ENCODE results near the gene UNC79.

Gene UNC79

DNA sequence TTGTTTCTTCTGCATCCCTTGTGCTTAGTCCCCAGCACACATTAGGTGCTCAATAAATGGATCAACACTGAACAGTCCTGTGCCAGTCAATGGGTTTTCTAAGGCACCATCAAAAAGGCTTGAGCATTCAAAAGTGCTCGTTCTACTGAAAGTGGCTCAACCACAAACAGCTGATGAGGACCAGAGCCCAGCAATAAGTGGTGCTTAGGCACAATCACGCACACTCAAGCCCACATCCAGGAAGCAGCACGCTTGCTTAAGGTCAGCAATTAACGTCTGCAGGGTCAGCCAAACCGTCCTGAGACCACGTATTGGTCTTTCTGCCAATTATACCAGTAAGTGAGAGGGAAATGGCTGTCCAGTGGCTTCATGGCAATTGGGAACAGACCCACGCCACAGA is 301.0 kb downstream of the UNC79 start:
- no peak for DNase-seq

DNA sequence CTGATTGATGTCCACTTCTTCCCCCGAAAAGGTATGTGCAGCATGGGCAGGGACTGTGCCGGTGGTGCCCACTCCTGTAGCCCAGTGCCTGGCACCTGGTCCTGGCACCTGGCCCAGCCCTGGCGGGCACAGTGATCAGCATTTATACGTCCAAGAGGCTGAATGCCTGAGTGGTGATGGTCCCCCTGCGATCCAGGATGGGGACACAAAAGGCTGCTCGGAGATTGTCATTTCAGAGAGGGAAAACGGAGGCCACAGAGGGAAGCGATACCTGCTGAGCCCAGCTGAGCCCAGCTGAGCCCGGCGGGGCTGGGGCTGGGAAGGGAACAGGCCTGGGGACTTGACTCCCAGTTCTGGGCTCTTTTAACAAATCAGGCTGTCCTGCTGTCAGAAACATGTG is 301.8 kb downstream of the UNC79 start:
- DNase-seq: no peak

- no peak for DNase-seq
Observed at GRCh38 chr14:93733231-93733630, 302.5 kb downstream of the UNC79 start.

DNA sequence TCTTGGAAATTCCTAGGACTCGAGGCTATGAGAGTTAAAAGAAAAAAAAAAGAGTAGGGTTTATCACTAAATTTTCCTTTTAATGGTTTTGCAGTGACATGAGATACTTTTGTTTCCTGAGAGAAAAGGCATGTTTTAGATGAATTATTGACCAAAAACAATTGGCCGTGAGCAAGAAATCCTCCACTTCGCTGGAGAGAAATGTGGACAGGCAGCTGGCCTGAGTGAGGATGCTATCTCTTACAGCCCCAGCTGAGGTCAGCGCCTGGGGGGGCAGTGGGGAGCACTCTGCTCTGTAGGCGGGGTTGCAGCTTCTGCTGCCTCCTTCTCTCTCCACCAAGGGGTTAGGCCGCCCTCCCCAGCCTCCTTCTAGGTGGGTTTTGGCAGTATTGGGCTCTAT is 302.9 kb downstream of the UNC79 start:
- DNase-seq: no peak

- DNase-seq: no peak
Observed at GRCh38 chr14:93734086-93734822, 303.5 kb downstream of the UNC79 start.

DNA sequence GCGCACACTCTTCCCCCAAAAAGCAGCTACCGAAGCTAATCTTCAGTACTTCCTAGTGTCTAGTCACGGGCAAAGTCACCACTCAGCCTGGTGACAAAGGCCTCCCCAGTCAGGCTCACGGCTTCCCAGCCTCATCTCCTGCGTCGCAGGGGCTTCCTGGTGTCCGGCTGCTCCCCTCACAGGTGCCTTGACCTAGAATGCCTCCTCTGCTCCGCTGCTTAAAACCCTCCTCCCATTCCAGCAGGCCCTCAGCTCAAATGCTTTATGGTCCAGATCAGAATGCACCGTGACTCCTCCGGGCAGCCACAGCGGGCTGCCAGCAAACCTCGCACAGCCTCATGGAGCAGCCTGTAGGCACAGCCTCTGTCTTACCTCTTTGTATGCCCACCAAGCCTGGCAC is 304.5 kb downstream of the UNC79 start:
- DNase-seq: no peak

- DNase-seq: no peak
Observed at GRCh38 chr14:93736378-93737014, 305.8 kb downstream of the UNC79 start.

DNA sequence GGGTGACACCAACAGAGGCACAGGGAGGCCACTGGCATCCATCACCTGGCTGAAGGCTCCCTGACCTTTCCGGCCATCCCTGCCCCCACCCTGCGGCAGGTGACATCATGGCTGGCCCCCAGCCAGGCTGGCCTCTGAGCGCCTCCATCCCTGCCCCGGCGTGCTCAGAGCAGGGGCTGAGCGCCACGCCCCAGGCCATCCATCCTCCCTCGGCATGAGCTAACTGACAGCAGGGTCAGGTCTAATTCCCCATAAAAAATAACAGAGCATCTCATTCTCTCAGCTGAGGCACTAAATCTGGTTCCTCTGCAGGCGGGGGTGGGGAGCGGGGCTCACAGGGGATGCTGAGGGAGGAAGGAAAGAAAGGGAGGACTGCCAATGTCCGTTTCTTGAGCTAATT is 306.9 kb downstream of the UNC79 start:
- DNase-seq: no peak

GRCh38 chr14:93741556-93742230 is 311.0 kb downstream of the UNC79 start:
- DNase-seq: no peak

GRCh38 chr14:93742761-93743160 is 312.0 kb downstream of the UNC79 start:
- DNase-seq: no peak

DNA sequence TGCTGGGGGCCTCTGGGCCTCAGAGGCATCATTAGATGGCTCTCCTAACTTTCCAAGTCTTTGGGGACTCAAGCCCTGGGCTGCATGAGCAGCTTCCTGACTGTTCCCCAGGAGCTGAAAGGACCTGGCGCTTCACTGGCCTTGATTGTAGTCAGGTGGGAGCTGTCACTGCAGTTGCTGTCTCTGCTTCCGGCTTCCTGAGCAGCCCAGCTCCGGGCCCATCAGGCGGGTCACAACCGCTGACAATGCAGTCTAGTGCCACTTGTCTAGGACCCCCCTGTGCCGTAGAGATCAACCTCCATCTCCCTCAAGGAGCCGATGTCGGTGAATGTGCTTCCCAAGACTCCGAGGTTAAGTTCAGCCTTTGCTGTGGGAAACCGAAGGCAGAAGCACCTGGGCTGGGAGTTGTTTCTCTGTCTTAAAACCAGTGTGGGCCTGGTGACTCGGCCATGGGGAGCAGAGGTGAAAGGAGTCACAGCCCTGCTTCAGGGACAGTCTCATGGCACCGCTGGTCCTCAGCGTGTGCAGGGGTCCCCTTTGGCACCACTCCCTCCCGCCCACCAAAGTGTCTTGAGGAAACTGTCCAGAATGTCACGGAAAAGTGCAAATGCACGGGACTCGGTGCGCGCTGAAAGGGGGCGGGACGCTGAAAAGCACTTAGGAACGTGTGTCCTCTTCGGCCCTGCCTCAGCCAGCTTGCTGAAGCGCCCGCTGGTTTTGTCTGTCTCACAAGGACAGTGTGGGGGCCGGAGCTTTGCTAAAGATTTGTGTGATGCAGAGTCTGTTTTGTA is 312.7 kb downstream of the UNC79 start:
- no peak for DNase-seq

GRCh38 chr14:93744176-93744575 is 313.4 kb downstream of the UNC79 start:
- DNase-seq: no peak

- no peak for DNase-seq
Observed at GRCh38 chr14:93744876-93745275, 314.1 kb downstream of the UNC79 start.

GRCh38 chr14:93745603-93746273 is 315.0 kb downstream of the UNC79 start:
- no peak for DNase-seq

DNA sequence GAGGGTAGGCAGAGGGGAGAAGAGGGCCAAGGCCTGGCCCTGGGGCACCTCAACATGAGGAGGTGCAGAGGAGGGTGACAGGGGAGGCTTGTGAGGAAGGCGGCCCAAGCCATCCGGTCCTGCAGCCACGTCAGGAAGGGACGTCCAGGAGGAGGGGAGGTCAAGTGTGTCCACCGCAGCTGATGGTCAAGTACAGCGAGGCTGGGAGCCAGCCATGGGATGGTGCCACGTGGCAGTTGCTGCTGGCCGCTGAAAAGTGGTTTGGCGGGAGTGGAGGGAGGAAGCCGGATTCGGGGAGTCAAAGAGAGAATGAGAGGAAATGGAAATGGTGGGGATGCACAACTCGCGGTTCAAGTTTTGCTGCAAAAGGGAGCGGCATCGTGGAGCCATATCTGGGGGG is 316.4 kb downstream of the UNC79 start:
- DNase-seq: no peak

GRCh38 chr14:93747560-93747959 is 316.8 kb downstream of the UNC79 start:
- no peak for DNase-seq

- no peak for DNase-seq
Observed at GRCh38 chr14:93748208-93749075, 317.7 kb downstream of the UNC79 start.

GRCh38 chr14:93749076-93749420 is 318.3 kb downstream of the UNC79 start:
- no peak for DNase-seq

GRCh38 chr14:93751946-93752655 is 321.4 kb downstream of the UNC79 start:
- DNase-seq: no peak

DNA sequence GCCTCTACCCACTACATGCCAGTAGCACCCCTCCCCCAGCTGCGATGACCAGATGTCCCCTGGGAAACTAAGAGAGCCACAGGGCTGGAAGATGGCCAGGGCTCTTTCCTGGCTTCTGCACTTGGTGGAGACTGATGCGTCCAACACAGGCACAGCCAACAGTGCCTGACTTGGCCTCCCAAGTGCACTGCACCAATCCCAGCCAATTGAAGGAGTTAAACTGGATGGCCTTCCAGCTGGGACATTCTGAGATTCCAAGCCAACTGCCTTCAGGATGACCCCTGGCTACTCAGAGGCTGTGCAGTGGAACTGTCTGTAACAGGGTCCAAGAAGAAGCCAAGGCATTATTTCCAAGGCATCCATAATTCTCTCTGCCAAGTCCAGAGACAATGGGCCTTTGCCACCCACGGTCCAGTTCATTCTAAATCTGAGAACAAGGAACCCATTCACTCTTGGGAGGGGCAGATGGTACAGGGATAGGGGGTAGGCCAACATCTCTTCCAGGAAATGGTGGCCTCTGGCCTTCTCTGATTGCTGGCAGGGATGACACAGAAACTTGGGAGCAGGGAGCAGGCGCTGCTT is 322.3 kb downstream of the UNC79 start:
- no peak for DNase-seq

DNA sequence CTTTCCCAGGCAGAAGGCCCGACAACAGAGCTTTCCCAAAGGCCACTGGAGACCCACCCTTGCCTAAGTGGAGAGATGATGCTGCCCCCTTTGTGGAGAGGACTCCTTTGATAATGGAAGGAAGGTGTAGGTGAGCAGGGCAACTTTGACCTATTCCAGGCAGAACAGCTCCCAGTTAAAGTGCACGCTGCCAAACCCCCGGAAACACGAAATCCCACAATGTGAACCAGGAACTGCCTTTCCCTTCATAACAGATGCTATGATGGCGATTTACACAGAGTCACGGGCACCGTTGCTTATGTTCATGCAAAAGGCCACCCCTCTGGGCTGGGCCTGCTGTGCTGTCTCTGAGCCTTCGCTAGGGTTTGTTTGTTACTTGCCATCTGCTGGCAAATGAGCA is 322.9 kb downstream of the UNC79 start:
- DNase-seq: no peak
